Dermis microvascular lymphatic vessel endothelial cell (primary cell): ENCODE results near the gene KCND1. TPM values are rescaled to one million over a fixed set of nuclear protein-coding genes. Genes with fewer than 3 reads are reported as not detected.
A peak's percentile ranks its signal among the peaks of the same experiment; 100 is the strongest.
"Not testable (repeated sequence)": the region's sequence is repeated elsewhere in the genome, so short reads cannot be mapped to it uniquely, and the experiment has no call there.

ENCODE experiments used
- DNase-seq, 2 donors: peaks; one replicate each; pipeline versions ENCODE4 v3.0.0 to v3.0.0-alpha.2; 2010; ENCODE audit warnings: low read depth in 2 of 2
- total RNA-seq: library from RNA; depleted of rRNA; stranded (reverse); fragments of >200 nt; gene quantifications from 2 replicates; pipeline ENCODE4 v1.2.1, GENCODE V29; 2014

KCND1 gene
- 0.13 and 0.25 TPM in 2 replicates for total RNA-seq

- DNase-seq = peak in 1 of 2 donors; percentile 25
Measured at GRCh38 chrX:48971249-48972219, at the start of gene KCND1. Gene KCND1, minus strand, starts transcription at chrX:48971844. Its CDS starts 1,573 bp downstream, at chrX:48970271.

GRCh38 chrX:49019599-49020249, 48.1 kb upstream of the KCND1 start:
- no peak for DNase-seq

DNA sequence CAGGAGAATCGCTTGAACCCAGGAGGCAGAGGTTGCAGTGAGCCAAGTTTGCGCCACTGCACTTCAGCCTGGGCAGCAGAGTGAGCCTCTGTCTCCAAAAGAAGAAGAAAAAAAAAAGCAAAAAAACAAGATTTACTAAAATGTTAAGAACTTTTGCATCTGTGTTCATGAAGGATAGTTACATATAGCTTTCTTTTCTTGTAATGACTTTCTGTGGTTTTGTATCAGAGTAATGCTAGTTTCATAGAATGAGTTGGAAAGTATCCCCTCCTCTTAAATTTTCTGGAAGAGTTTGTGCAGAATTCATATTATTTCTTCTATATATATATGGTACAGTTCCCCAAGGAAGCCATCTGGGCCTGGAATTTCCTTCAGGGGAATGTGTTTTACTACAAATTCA, 47.4 kb upstream of the KCND1 start:
- DNase-seq = no peak

GRCh38 chrX:49003696-49004095, 32.1 kb upstream of the KCND1 start:
- no peak for DNase-seq

- peak; percentile 88 for DNase-seq
Measured at GRCh38 chrX:49002091-49002935, 30.7 kb upstream of the KCND1 start, which contains the start of gene GRIPAP1. Gene GRIPAP1, minus strand, starts transcription at chrX:49002264. Its CDS starts 35 bp downstream, at chrX:49002229.

- peak in 1 of 2 donors; percentile 47 for DNase-seq
Measured at GRCh38 chrX:49001521-49002090, 30.0 kb upstream of the KCND1 start.

GRCh38 chrX:49000636-49001035, 29.0 kb upstream of the KCND1 start:
- no peak for DNase-seq

GRCh38 chrX:48999030-48999429, 27.4 kb upstream of the KCND1 start:
- no peak for DNase-seq

- no peak for DNase-seq
Measured at GRCh38 chrX:48998391-48998790, 26.7 kb upstream of the KCND1 start.

DNA sequence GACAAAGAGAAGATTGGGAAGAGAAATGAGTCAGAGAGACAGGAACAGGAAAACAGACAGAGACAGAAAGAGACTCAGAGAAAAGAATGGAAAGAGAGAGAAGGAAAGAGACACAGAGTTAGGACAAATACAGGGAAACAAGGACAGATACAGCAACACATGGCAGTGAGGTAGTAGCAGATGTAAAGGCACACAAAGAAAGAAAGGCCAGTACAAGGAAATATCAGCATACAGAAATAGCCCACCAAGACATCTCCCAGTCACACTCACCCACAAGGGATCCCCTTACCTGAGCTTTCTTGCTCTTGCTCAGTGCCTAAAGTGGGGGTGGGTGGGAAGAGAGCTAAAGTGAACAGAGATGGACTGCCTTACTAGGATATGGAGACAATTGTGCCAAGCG, 26.2 kb upstream of the KCND1 start:
- no peak for DNase-seq

GRCh38 chrX:48997455-48997854, 25.8 kb upstream of the KCND1 start:
- DNase-seq = no peak

DNA sequence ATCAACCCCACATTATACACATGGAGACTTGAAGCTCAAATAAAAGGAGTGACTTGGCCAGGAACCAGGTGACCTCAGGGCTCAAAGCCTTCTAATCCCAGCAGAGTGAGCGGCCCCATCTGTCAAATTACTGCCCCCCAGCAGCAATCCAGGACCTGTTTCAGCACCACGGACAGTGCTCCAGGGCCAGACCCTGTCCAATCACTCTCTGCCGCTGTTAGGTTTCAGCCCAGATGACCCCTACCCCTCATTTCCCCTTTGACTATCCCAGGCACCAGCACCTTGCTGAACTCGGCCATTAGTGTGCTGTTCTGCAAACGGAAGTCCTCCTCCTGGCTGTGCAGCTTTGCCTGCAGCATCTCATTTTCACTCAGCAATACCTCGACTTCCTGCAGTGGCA, 25.3 kb upstream of the KCND1 start:
- peak in 1 of 2 donors; percentile 5 for DNase-seq

GRCh38 chrX:48992341-48992740, 20.7 kb upstream of the KCND1 start:
- no peak for DNase-seq

DNA sequence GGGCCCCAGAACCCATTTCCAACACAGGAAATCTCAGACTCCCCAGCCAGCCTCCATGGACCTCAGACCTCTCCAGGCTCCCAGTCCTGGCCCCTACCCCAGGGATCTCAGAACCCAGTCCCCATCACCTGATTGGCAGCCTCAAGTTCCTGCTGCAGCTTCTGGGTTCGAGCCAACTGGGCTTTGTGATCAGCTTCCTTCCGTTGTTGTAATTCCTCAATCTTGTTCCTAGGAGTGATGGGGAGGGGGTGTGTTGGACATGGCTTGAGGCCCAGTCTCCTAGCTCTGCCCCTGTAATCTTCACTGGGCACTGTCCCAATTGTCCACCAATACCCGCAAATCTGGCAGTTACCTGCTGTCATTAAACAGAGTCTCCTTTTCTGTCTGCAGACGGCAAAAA, 17.8 kb upstream of the KCND1 start:
- peak in 1 of 2 donors; percentile 58 for DNase-seq

DNA sequence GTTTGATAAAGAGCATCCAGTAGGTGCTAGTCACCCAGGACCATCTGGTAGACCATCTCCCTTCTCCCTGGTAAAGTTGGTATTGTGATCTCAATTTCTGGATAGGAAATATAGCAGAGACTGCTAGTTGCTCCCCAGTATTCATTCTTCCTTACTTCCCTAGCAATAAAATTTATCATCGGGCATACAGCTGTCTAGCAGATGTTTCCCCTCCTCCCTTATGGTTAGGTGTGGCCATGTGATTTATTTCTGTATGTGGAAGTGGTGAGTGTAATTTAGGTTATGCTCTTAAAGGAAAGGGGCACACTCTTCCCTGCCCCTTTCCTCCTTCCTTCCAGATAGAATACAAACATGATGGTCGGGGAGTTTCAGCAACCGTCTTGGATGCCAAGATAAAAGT, 12.3 kb upstream of the KCND1 start:
- no peak for DNase-seq

- no peak for DNase-seq
Measured at GRCh38 chrX:48983081-48983480, 11.4 kb upstream of the KCND1 start.

- DNase-seq = no peak
Measured at GRCh38 chrX:48981178-48981577, 9.5 kb upstream of the KCND1 start.

DNA sequence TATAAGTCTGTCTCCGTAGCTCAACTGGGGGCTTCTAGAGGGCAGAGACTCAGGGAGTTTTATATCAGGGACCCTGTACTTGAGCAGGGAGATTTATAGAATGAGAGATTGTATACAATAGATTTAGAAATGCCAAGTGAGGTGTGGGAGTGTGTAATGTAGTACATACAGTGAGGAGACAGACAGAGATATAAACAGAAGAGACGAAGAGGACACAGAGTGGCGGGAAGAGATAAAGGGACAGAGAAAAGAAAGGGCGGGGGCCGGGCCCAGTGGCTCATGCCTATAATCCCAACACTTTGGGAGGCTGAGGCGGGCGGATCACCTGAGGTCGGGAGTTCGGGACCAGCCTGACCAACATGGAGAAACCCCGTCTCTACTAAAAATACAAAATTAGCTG, 8.7 kb upstream of the KCND1 start:
- DNase-seq = not testable (repeated sequence)

GRCh38 chrX:48978226-48978625, 6.6 kb upstream of the KCND1 start:
- no peak for DNase-seq

- DNase-seq = no peak
Measured at GRCh38 chrX:48976086-48976485, 4.4 kb upstream of the KCND1 start.

- DNase-seq = no peak
Measured at GRCh38 chrX:48975541-48975940, 3.9 kb upstream of the KCND1 start.
